Omental fat pad (tissue), 4 donors: Measurements from ENCODE around the gene HOXD3. TPM values are rescaled to one million over a fixed set of nuclear protein-coding genes. Genes with fewer than 3 reads are reported as not detected.

Experiments
- ATAC-seq: fragments of 150-250 bp; one replicate; pipeline ENCODE4 v1.9.1; 2016; ENCODE audit warnings: mild to moderate bottlenecking, moderate library complexity; ENCODE audit not compliant: low FRiP score
- DNase-seq: peaks from one replicate; pipeline ENCODE4 v3.0.0-alpha.2; 2019; ENCODE audit warnings: low spot score
- CTCF ChIP-seq, 3 donors: fragments of 450-650 bp; IDR thresholded peaks; one replicate each; pipeline ENCODE4 v1.5.1; 2016 to 2017; ENCODE audit warnings: antibody characterized with exemption in 3 of 3, mild to moderate bottlenecking in 3 of 3, moderate library complexity in 2 of 3
- total RNA-seq, 4 donors: library from RNA; depleted of rRNA; stranded (reverse); fragments of >200 nt; gene quantifications; one replicate each; pipeline ENCODE4 v1.1.0, GENCODE V29; 2016

HOXD3 gene
- total RNA-seq, 4 donors from 2014 or later = 0.65 to 15.8 (median 2.8) TPM

GRCh38 chr2:176130957-176131847, 25.9 kb upstream of the HOXD3 start:
- ATAC-seq (no peak), DNase-seq (no peak)
- no peak for TF ChIP-seq CTCF (IDR thresholded peaks at IDR 0.05)

GRCh38 chr2:176131848-176132158, 25.3 kb upstream of the HOXD3 start:
- no peak for ATAC-seq
- no peak for DNase-seq
- no peak for TF ChIP-seq CTCF (IDR thresholded peaks at IDR 0.05)

GRCh38 chr2:176132205-176133171, 24.6 kb upstream of the HOXD3 start:
- no peak for TF ChIP-seq CTCF (IDR thresholded peaks at IDR 0.05)
- DNase-seq = no peak

GRCh38 chr2:176133389-176133788, 23.7 kb upstream of the HOXD3 start:
- DNase-seq (no peak), ATAC-seq (no peak)
- no peak for TF ChIP-seq CTCF (IDR thresholded peaks at IDR 0.05)

More at GRCh38 chr2:176132205-176133171, 24.6 kb upstream of the HOXD3 start:
- ATAC-seq = no peak

- no peak for TF ChIP-seq CTCF (IDR thresholded peaks at IDR 0.05)
- ATAC-seq (no peak), DNase-seq (no peak)
Measured at GRCh38 chr2:176134035-176134434, 23.1 kb upstream of the HOXD3 start.

GRCh38 chr2:176135035-176135440, 22.1 kb upstream of the HOXD3 start:
- TF ChIP-seq CTCF (IDR thresholded peaks at IDR 0.05) = no peak
- DNase-seq = no peak
- ATAC-seq = no peak
